Keratinocyte (primary cell): ENCODE measurements around the gene SEMA3D. TPM values are rescaled to one million over a fixed set of nuclear protein-coding genes. Genes with fewer than 3 reads are reported as not detected.

ENCODE experiments used
- DNase-seq: peaks from one replicate; pipeline ENCODE4 v3.0.0-alpha.2; 2011; ENCODE audit warnings: low read depth, missing footprints, low spot score
- FAIRE-seq: peaks from 2 replicates; lab custom pipeline; 2011; peaks lifted over from hg19 to GRCh38; lab: Jason Lieb, UNC
- H2AFZ ChIP-seq: 2 replicates; pipeline ENCODE4 v1.6.0; 2012; ENCODE audit warnings: low read length, control low read depth, inconsistent platforms; ENCODE audit not compliant: control insufficient read depth
- H3K27ac ChIP-seq: 2 replicates; pipeline ENCODE4 v1.5.1; 2011; ENCODE audit warnings: low read length; ENCODE audit not compliant: control insufficient read depth, insufficient read depth
- H3K27me3 ChIP-seq: 3 replicates; pipeline ENCODE4 v1.6.0; 2011; ENCODE audit warnings: low read length; ENCODE audit not compliant: control insufficient read depth, insufficient read depth; ENCODE audit errors: extremely low read depth
- H3K36me3 ChIP-seq, 2 experiments: 2 replicates in 1 of 2; 3 replicates in 1 of 2; pipeline ENCODE4 v1.5.1; 2011; ENCODE audit warnings: low read length in 2 of 2, mild to moderate bottlenecking in 1 of 2; ENCODE audit not compliant: control insufficient read depth in 2 of 2, insufficient read depth in 2 of 2; ENCODE audit errors: extremely low read depth in 1 of 2
- H3K4me1 ChIP-seq: 3 replicates; pipeline ENCODE4 v1.5.1; 2011; ENCODE audit warnings: low read length; ENCODE audit not compliant: control insufficient read depth, insufficient read depth; ENCODE audit errors: extremely low read depth
- H3K4me2 ChIP-seq: 3 replicates; pipeline ENCODE4 v1.6.0; 2011; ENCODE audit warnings: low read depth, low read length; ENCODE audit not compliant: control insufficient read depth, insufficient read depth; ENCODE audit errors: extremely low read depth
- H3K4me3 ChIP-seq, 3 experiments: fragments of 200-600 bp in 1 of 3; sonication (generic) in 1 of 3; 2 replicates in 2 of 3; 3 replicates in 1 of 3; pipeline ENCODE4 v1.5.1; 2011 to 2016; ENCODE audit warnings: low read length in 3 of 3, mild to moderate bottlenecking in 3 of 3, control low read depth in 2 of 3, inconsistent platforms in 1 of 3, low read depth in 1 of 3, mixed read lengths in 1 of 3, mixed run types in 1 of 3, moderate library complexity in 1 of 3; ENCODE audit not compliant: control insufficient read depth in 2 of 3, insufficient read depth in 2 of 3; ENCODE audit errors: extremely low read depth in 1 of 3
- H3K79me2 ChIP-seq: 2 replicates; pipeline ENCODE4 v1.6.0; 2012; ENCODE audit warnings: low read length; ENCODE audit not compliant: control insufficient read depth, insufficient read depth
- H3K9ac ChIP-seq: 3 replicates; pipeline ENCODE4 v1.6.0; 2011; ENCODE audit warnings: low read length; ENCODE audit not compliant: control insufficient read depth, insufficient read depth; ENCODE audit errors: extremely low read depth
- H3K9me1 ChIP-seq: 3 replicates; pipeline ENCODE4 v1.6.0; 2011; ENCODE audit warnings: low read length; ENCODE audit not compliant: control insufficient read depth, insufficient read depth; ENCODE audit errors: extremely low read depth
- H3K9me3 ChIP-seq: 2 replicates; pipeline ENCODE4 v1.5.1; 2012; ENCODE audit warnings: low read depth, low read length; ENCODE audit not compliant: control insufficient read depth
- H4K20me1 ChIP-seq: 3 replicates; pipeline ENCODE4 v1.6.0; 2011; ENCODE audit warnings: low read length; ENCODE audit not compliant: control insufficient read depth, insufficient read depth; ENCODE audit errors: extremely low read depth
- CTCF ChIP-seq, 3 experiments: IDR thresholded peaks in 1 of 3; conservative IDR thresholded peaks in 1 of 3; optimal IDR thresholded peaks in 1 of 3; 2 replicates in 2 of 3; 3 replicates in 1 of 3; pipeline versions ENCODE3 to v1.5.1; 2011; ENCODE audit warnings: low read length in 3 of 3, mild to moderate bottlenecking in 3 of 3, moderate library complexity in 2 of 3, control low read depth in 1 of 3, inconsistent platforms in 1 of 3; ENCODE audit not compliant: insufficient read depth in 2 of 3; ENCODE audit errors: extremely low read depth in 1 of 3
- EZH2 ChIP-seq: IDR thresholded peaks from one replicate; pipeline ENCODE4 v1.6.1; 2012; ENCODE audit warnings: inconsistent platforms, mild to moderate bottlenecking, low read length, moderate library complexity
- dilution Hi-C: fragments of 300-500 bp; cut with MboI; formaldehyde crosslinking; loops from one replicate; pipeline ENCODE4 v1.7.0; 2020; ENCODE audit warnings: low sequenced_read_pairs; ENCODE audit not compliant: extremely low pct_ligation_motif_present
- polyA plus RNA-seq, 5 experiments: library from polyadenylated mRNA; depleted of rRNA in 3 of 5; stranded (reverse) in 3 of 5; stranded (forward) in 1 of 5; unstranded in 1 of 5; fragments of >200 nt; gene quantifications; 1 replicate in 1 of 5; 2 replicates in 3 of 5; 3 replicates in 1 of 5; pipeline versions ENCODE4 v1.2.1 to v1.2.3, GENCODE V29; 2011 to 2012; ENCODE audit warnings: missing spikeins in 2 of 5, low read depth in 1 of 5, low replicate concordance in 1 of 5

SEMA3D gene
- polyA plus RNA-seq, 1 donor (not counting 4 experiments of a cell fraction or from before 2014, with no cell fraction given), result 5.2 TPM

DNA sequence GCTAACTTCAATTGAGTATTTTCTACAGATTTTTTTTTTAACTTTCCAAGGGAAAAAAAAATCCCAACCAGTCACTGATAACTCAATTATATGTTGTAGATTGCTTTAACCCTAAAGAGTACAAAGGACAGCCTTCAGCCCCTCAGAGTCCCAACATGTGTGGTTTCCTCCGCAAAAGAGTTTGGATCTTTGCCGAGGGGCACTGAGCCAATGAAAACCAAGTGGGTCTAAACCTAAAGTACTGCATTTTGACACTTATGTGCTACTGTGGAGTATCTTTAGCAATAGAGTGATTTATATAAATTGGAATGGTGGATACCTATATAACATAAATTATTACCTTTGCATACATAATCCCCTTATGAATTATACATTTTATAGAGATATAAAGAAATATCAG, 91.5 kb downstream of the SEMA3D start:
- no peak overlapping the region for H3K4me3 ChIP-seq
- H3K9me1 ChIP-seq, result no peaks in the 10 kb centered on the region
- H3K27ac ChIP-seq, result no peak overlapping the region
- TF ChIP-seq EZH2 (no peak), CTCF (optimal IDR thresholded peaks at IDR 0.05 in 1 of 3, IDR thresholded peaks at IDR 0.05 in 1 of 3, conservative IDR thresholded peaks at IDR 0.05 in 1 of 3; ENCODE audit: extremely low read depth in 1 of 3, insufficient read depth in 2 of 3, low read length in 3 of 3) (no peak)
- H2AFZ ChIP-seq, result no peak overlapping the region
- dilution Hi-C loops, result no loop called here
- no peak overlapping the region for H3K4me2 ChIP-seq
- DNase-seq (no peak), FAIRE-seq (no peak)
- H3K27me3 ChIP-seq, result no peaks in the 10 kb centered on the region
- H3K4me1 ChIP-seq, result no peaks in the 10 kb centered on the region
- no peaks in the 10 kb centered on the region for H3K79me2 ChIP-seq
- no peak overlapping the region for H3K9ac ChIP-seq
- H3K9me3 ChIP-seq, result no peaks in the 10 kb centered on the region
- H4K20me1 ChIP-seq, result no peaks in the 10 kb centered on the region
- H3K36me3 ChIP-seq, result no peaks in the 10 kb centered on the region

DNA sequence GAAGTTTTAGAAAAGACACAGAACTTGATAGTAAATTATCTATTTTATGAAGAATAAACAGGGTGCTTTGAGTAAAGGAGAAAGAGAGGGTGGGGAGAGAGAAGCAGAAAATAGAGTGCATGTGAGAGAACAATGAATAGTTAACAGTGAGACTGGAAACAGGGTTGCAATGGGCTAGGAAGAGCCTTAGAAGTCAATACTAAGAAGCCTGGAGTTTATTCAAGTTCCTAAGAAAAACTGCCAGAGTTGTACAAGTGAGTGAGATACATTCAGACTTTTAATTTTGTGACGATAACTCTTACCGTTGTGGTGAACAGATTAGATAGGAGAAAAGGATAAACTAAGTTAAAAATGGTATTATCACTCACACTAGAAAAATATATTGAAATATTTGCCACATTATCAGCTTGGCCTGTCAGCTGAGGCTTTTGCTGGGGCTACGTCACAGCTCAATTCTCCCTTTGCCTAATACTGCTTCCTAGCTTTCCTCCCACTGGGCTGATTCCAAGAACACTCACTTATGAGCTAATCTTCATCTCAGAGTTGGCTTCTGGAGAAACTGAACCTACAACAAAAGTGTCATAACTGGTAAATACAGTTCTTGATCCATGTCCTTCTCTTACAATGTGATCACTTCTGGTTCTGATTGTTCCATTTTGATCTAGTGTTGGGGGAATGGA, 92.7 kb downstream of the SEMA3D start:
- no peak for FAIRE-seq
- H2AFZ ChIP-seq, result no peak overlapping the region
- no peak for TF ChIP-seq EZH2
- no peak for TF ChIP-seq CTCF (optimal IDR thresholded peaks at IDR 0.05 in 1 of 3, IDR thresholded peaks at IDR 0.05 in 1 of 3, conservative IDR thresholded peaks at IDR 0.05 in 1 of 3; ENCODE audit: extremely low read depth in 1 of 3, insufficient read depth in 2 of 3, low read length in 3 of 3)
- DNase-seq, result no peak
- no peak overlapping the region for H3K9ac ChIP-seq
- H3K9me1 ChIP-seq, result no peaks in the 10 kb centered on the region
- no peaks in the 10 kb centered on the region for H3K79me2 ChIP-seq
- H3K4me1 ChIP-seq, result no peaks in the 10 kb centered on the region
- dilution Hi-C loops, result no loop called here
- no peak overlapping the region for H3K4me3 ChIP-seq
- no peaks in the 10 kb centered on the region for H3K9me3 ChIP-seq
- H3K27ac ChIP-seq, result no peak overlapping the region
- no peaks in the 10 kb centered on the region for H3K36me3 ChIP-seq
- no peaks in the 10 kb centered on the region for H3K27me3 ChIP-seq
- no peak overlapping the region for H3K4me2 ChIP-seq
- no peaks in the 10 kb centered on the region for H4K20me1 ChIP-seq
